A549 (cell line): ENCODE measurements around the gene COPS6.

Source experiments
- BHLHE40 ChIP-seq: IDR thresholded peaks from 2 replicates; pipeline ENCODE4 v1.6.1; 2012; ENCODE audit warnings: low read depth, low read length, inconsistent platforms
- CHD2 ChIP-seq: fragments of 150-350 bp; IDR thresholded peaks from 2 replicates; pipeline ENCODE4 v1.6.1; 2014; ENCODE audit warnings: low read length; ENCODE audit not compliant: partially characterized antibody
- CTCF ChIP-seq: fragments of >200 bp; sonication (Bioruptor Twin); formaldehyde crosslinking; IDR thresholded peaks from 3 replicates; pipeline ENCODE4 v1.5.1; 2016
- EP300 ChIP-seq, 2 experiments: fragments of >200 bp; sonication (Bioruptor Twin); formaldehyde crosslinking; IDR thresholded peaks; 2 replicates in 1 of 2; 3 replicates in 1 of 2; pipeline ENCODE4 v1.6.1; 2016 to 2017
- KDM1A ChIP-seq: fragments of 200-600 bp; sonication (generic); IDR thresholded peaks from 2 replicates; pipeline ENCODE4 v1.6.1; 2016; ENCODE audit warnings: low read depth, mild to moderate bottlenecking
- MAZ ChIP-seq: fragments of 150-350 bp; IDR thresholded peaks from 2 replicates; pipeline ENCODE4 v1.6.1; 2014; ENCODE audit warnings: antibody characterized with exemption, low read depth, low read length, borderline replicate concordance
- REST ChIP-seq: fragments of 200-600 bp; sonication (generic); IDR thresholded peaks from 2 replicates; pipeline ENCODE4 v1.6.1; 2016; ENCODE audit warnings: antibody characterized with exemption, mild to moderate bottlenecking, moderate library complexity
- TFCP2L1 ChIP-seq: fragments of 250-450 bp; sonication (Bioruptor Pico); IDR thresholded peaks from 2 replicates; pipeline ENCODE4 v1.5.0; 2021; ENCODE audit warnings: mild to moderate bottlenecking
- ZC3H11A ChIP-seq: fragments of 450-650 bp; IDR thresholded peaks from 2 replicates; pipeline ENCODE4 v1.6.1; 2014; ENCODE audit warnings: antibody characterized with exemption, mild to moderate bottlenecking
- ZSCAN20 ChIP-seq: fragments of 250-450 bp; sonication (Bioruptor Pico); IDR thresholded peaks from 2 replicates; pipeline ENCODE4 v1.8.0; 2022; ENCODE audit warnings: mild to moderate bottlenecking, moderate library complexity

- TF ChIP-seq KDM1A = no peak
- TF ChIP-seq REST = no peak
- TF ChIP-seq MAZ = no peak
- TF ChIP-seq BHLHE40 = no peak
- TF ChIP-seq CTCF = no peak
- no peak for TF ChIP-seq ZC3H11A
- TF ChIP-seq TFCP2L1 = no peak
- TF ChIP-seq ZSCAN20 (CRISPR knock-in tag) = no peak
- TF ChIP-seq CHD2 = no peak
- no peak for TF ChIP-seq EP300 (IDR thresholded peaks at IDR 0.05)
Observed at GRCh38 chr7:100085515-100085914, 3.3 kb upstream of the COPS6 start.
